MCF 10A (cell line): Measurements from ENCODE around the gene HMGN3. TPM values are rescaled to one million over a fixed set of nuclear protein-coding genes. Genes with fewer than 3 reads are reported as not detected.

Experiments
- BruUV-seq: library from RNA; stranded (reverse); fragments of 400-500 nt; replicated peaks from 2 replicates; lab custom pipeline; 2021; lab: Mats Ljungman, UMichigan
- CTCF ChIA-PET: fragments of 300-600 bp; sonication (Branson Sonifier 250); formaldehyde crosslinking; extraction: SDS; loops from one replicate; lab custom pipeline; 2021; ENCODE audit warnings: antibody characterized with exemption, inconsistent platforms; lab: Yijun Ruan, JAX
- POLR2A ChIA-PET: fragments of 300-600, 350-650 bp; sonication (Branson Sonifier 250); formaldehyde crosslinking; extraction: SDS; loops from one replicate; lab custom pipeline; 2020; ENCODE audit warnings: antibody characterized with exemption, inconsistent platforms; lab: Yijun Ruan, JAX
- DNase-seq: peaks from one replicate; pipeline ENCODE4 v3.0.0-alpha.2; 2018; ENCODE audit not compliant: unreplicated experiment
- H3K27ac Mint-ChIP-seq: one replicate; pipeline ENCODE4 v1.8.0; 2022; ENCODE audit warnings: mild to moderate bottlenecking, low read depth, mixed read lengths; ENCODE audit not compliant: unreplicated experiment
- H3K27me3 Mint-ChIP-seq: one replicate; pipeline ENCODE4 v1.8.0; 2022; ENCODE audit warnings: mixed read lengths; ENCODE audit not compliant: insufficient read depth, unreplicated experiment
- H3K36me3 Mint-ChIP-seq: one replicate; pipeline ENCODE4 v1.8.0; 2022; ENCODE audit warnings: mild to moderate bottlenecking, moderate library complexity, mixed read lengths; ENCODE audit not compliant: insufficient read depth, unreplicated experiment
- H3K4me1 Mint-ChIP-seq: one replicate; pipeline ENCODE4 v1.8.0; 2022; ENCODE audit warnings: mixed read lengths; ENCODE audit not compliant: insufficient read depth, unreplicated experiment
- H3K4me3 Mint-ChIP-seq: one replicate; pipeline ENCODE4 v1.8.0; 2022; ENCODE audit warnings: mild to moderate bottlenecking, moderate library complexity, mixed read lengths; ENCODE audit not compliant: unreplicated experiment
- H3K9me3 Mint-ChIP-seq: one replicate; pipeline ENCODE4 v1.8.0; 2022; ENCODE audit warnings: mixed read lengths; ENCODE audit not compliant: unreplicated experiment
- CTCF ChIP-seq: fragments of 200-600 bp; IDR thresholded peaks from one replicate; pipeline ENCODE4 v1.8.0; 2022; ENCODE audit warnings: antibody characterized with exemption, mild to moderate bottlenecking; ENCODE audit not compliant: unreplicated experiment
- intact Hi-C: fragments of 100-400 bp; cut with micrococcal nuclease; formaldehyde crosslinking; loops from 2 replicates; pipeline ENCODE4 v1.14.1; 2022
- total RNA-seq: library from RNA; stranded (reverse); gene quantifications from 2 replicates; pipeline ENCODE4 v1.2.3, GENCODE V29; 2022

HMGN3 gene
- total RNA-seq, 1 experiment from 2014 or later: 36.5 TPM

GRCh38 chr6:79167931-79168694, 66.4 kb downstream of the HMGN3 start:
- H3K4me1 Mint-ChIP-seq: peaks cover 18% of the 10 kb centered on the region
- POLR2A ChIA-PET: no interaction called here
- CTCF ChIA-PET: no interaction called here
- peak; percentile 8 for DNase-seq
- no peaks in the 10 kb centered on the region for H3K9me3 Mint-ChIP-seq
- no peak overlapping the region for H3K27ac Mint-ChIP-seq
- no peak overlapping the region for H3K4me3 Mint-ChIP-seq
- H3K36me3 Mint-ChIP-seq: no peaks in the 10 kb centered on the region
- intact Hi-C loops: no loop called here
- BruUV-seq: no TSS peak
- TF ChIP-seq CTCF: no peak
- H3K27me3 Mint-ChIP-seq: no peaks in the 10 kb centered on the region

GRCh38 chr6:79159846-79160245, 74.6 kb downstream of the HMGN3 start:
- CTCF ChIA-PET: no interaction called here
- H3K4me1 Mint-ChIP-seq: no peaks in the 10 kb centered on the region
- no peaks in the 10 kb centered on the region for H3K36me3 Mint-ChIP-seq
- no TSS peak for BruUV-seq
- POLR2A ChIA-PET: no interaction called here
- H3K4me3 Mint-ChIP-seq: no peak overlapping the region
- H3K27me3 Mint-ChIP-seq: no peaks in the 10 kb centered on the region
- no peak overlapping the region for H3K27ac Mint-ChIP-seq
- no peaks in the 10 kb centered on the region for H3K9me3 Mint-ChIP-seq
- DNase-seq: no peak
- TF ChIP-seq CTCF: no peak
- intact Hi-C loops: no loop called here

- no peaks in the 10 kb centered on the region for H3K4me1 Mint-ChIP-seq
- ChIA-PET POLR2A (no interaction called here), CTCF (interaction anchor here (0.6 to 0.7 kb wide), 2 partner anchors 11 to 1980 kb away, joined by 3 read pairs; no protein-coding TSS in a partner anchor)
- DNase-seq: no peak
- H3K27me3 Mint-ChIP-seq: no peaks in the 10 kb centered on the region
- H3K36me3 Mint-ChIP-seq: no peaks in the 10 kb centered on the region
- H3K9me3 Mint-ChIP-seq: no peaks in the 10 kb centered on the region
- no TSS peak for BruUV-seq
- no peak for TF ChIP-seq CTCF
- H3K27ac Mint-ChIP-seq: no peak overlapping the region
- no peak overlapping the region for H3K4me3 Mint-ChIP-seq
- intact Hi-C loops: no loop called here
Measured at GRCh38 chr6:79158856-79159516, 75.5 kb downstream of the HMGN3 start.

- no TSS peak for BruUV-seq
- H3K4me1 Mint-ChIP-seq: no peaks in the 10 kb centered on the region
- CTCF ChIA-PET: interaction anchor here (0.6 kb wide), 1 partner anchor 1979 kb away, joined by 3 read pairs; no protein-coding TSS in a partner anchor
Measured at GRCh38 chr6:79157961-79158644, 76.4 kb downstream of the HMGN3 start.

More at GRCh38 chr6:79157961-79158644, 76.4 kb downstream of the HMGN3 start:
- H3K4me3 Mint-ChIP-seq: no peak overlapping the region
- no peak for TF ChIP-seq CTCF
- POLR2A ChIA-PET: no interaction called here
- no peak for DNase-seq
- H3K27me3 Mint-ChIP-seq: no peaks in the 10 kb centered on the region
- H3K27ac Mint-ChIP-seq: no peak overlapping the region
- intact Hi-C loops: no loop called here
- H3K36me3 Mint-ChIP-seq: no peaks in the 10 kb centered on the region
- H3K9me3 Mint-ChIP-seq: no peaks in the 10 kb centered on the region
